Measurements from ENCODE around the gene PCDH20.

Gene PCDH20

GRCh38 chr13:61432029-61432428 is 16.4 kb upstream of the PCDH20 start:
- H3K4me2 ChIP-seq (ENCODE audit: low read length): no peak overlapping the region
- H3K9me2 ChIP-seq (ENCODE audit: low read depth, low read length): no peaks in the 10 kb centered on the region
- no peak overlapping the region for H2AFZ ChIP-seq (ENCODE audit: low read length)
- no peaks in the 10 kb centered on the region for H4K20me1 ChIP-seq (ENCODE audit: insufficient read depth, low read length)
- TF ChIP-seq EZH2 (IDR thresholded peaks at IDR 0.05; ENCODE audit: borderline replicate concordance, low read length): no peak
- TF ChIP-seq, protein P1, sequence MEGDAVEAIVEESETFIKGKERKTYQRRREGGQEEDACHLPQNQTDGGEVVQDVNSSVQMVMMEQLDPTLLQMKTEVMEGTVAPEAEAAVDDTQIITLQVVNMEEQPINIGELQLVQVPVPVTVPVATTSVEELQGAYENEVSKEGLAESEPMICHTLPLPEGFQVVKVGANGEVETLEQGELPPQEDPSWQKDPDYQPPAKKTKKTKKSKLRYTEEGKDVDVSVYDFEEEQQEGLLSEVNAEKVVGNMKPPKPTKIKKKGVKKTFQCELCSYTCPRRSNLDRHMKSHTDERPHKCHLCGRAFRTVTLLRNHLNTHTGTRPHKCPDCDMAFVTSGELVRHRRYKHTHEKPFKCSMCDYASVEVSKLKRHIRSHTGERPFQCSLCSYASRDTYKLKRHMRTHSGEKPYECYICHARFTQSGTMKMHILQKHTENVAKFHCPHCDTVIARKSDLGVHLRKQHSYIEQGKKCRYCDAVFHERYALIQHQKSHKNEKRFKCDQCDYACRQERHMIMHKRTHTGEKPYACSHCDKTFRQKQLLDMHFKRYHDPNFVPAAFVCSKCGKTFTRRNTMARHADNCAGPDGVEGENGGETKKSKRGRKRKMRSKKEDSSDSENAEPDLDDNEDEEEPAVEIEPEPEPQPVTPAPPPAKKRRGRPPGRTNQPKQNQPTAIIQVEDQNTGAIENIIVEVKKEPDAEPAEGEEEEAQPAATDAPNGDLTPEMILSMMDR (IDR thresholded peaks at IDR 0.05; ENCODE audit: low read length): no peak
- no peaks in the 10 kb centered on the region for H3K4me1 ChIP-seq (ENCODE audit: insufficient read depth, low read length, severe bottlenecking)
- H3K9me3 ChIP-seq (ENCODE audit: low read length): no peaks in the 10 kb centered on the region
- H3K27ac ChIP-seq (ENCODE audit: low read depth, low read length, poor library complexity, severe bottlenecking): no peak overlapping the region
- no peaks in the 10 kb centered on the region for H3K36me3 ChIP-seq (ENCODE audit: insufficient read depth, low read length)
- no peaks in the 10 kb centered on the region for H3K79me2 ChIP-seq (ENCODE audit: insufficient read depth, low read length)
- no peak overlapping the region for H3K4me3 ChIP-seq (ENCODE audit: low read depth, low read length, poor library complexity, severe bottlenecking)
- H3K9ac ChIP-seq (ENCODE audit: low read length): no peak overlapping the region
- no peaks in the 10 kb centered on the region for H3K27me3 ChIP-seq (ENCODE audit: insufficient read depth, low read length)
- no peaks in the 10 kb centered on the region for H3F3A ChIP-seq (ENCODE audit: insufficient read depth, low read length)

GRCh38 chr13:61423915-61424314 is 8.3 kb upstream of the PCDH20 start:
- H3K27ac ChIP-seq (ENCODE audit: low read depth, low read length, poor library complexity, severe bottlenecking): no peak overlapping the region
- no peak for TF ChIP-seq EZH2 (IDR thresholded peaks at IDR 0.05; ENCODE audit: borderline replicate concordance, low read length)
- H3K4me2 ChIP-seq (ENCODE audit: low read length): no peak overlapping the region
- H3K79me2 ChIP-seq (ENCODE audit: insufficient read depth, low read length): no peaks in the 10 kb centered on the region
- no peaks in the 10 kb centered on the region for H3K9me2 ChIP-seq (ENCODE audit: low read depth, low read length)
- H3K36me3 ChIP-seq (ENCODE audit: insufficient read depth, low read length): no peaks in the 10 kb centered on the region
- H2AFZ ChIP-seq (ENCODE audit: low read length): no peak overlapping the region
- no peaks in the 10 kb centered on the region for H3F3A ChIP-seq (ENCODE audit: insufficient read depth, low read length)
- no peaks in the 10 kb centered on the region for H3K27me3 ChIP-seq (ENCODE audit: insufficient read depth, low read length)
- H3K9ac ChIP-seq (ENCODE audit: low read length): no peak overlapping the region
- no peaks in the 10 kb centered on the region for H3K9me3 ChIP-seq (ENCODE audit: low read length)
- no peaks in the 10 kb centered on the region for H4K20me1 ChIP-seq (ENCODE audit: insufficient read depth, low read length)
- H3K4me1 ChIP-seq (ENCODE audit: insufficient read depth, low read length, severe bottlenecking): no peaks in the 10 kb centered on the region
- no peak overlapping the region for H3K4me3 ChIP-seq (ENCODE audit: low read depth, low read length, poor library complexity, severe bottlenecking)

- Histone ChIP-seq H3K79me2 (ENCODE audit: insufficient read depth, low read length) (no peaks in the 10 kb centered on the region), H2AFZ (ENCODE audit: low read length) (no peak overlapping the region), H3K9me2 (ENCODE audit: low read depth, low read length) (no peaks in the 10 kb centered on the region), H3K27me3 (ENCODE audit: insufficient read depth, low read length) (no peaks in the 10 kb centered on the region), H4K20me1 (ENCODE audit: insufficient read depth, low read length) (no peaks in the 10 kb centered on the region), H3K9me3 (ENCODE audit: low read length) (no peaks in the 10 kb centered on the region), H3K36me3 (ENCODE audit: insufficient read depth, low read length) (no peaks in the 10 kb centered on the region), H3K27ac (ENCODE audit: low read depth, low read length, poor library complexity, severe bottlenecking) (no peak overlapping the region), H3K4me2 (ENCODE audit: low read length) (no peak overlapping the region), H3K9ac (ENCODE audit: low read length) (no peak overlapping the region), H3K4me1 (ENCODE audit: insufficient read depth, low read length, severe bottlenecking) (no peaks in the 10 kb centered on the region), H3K4me3 (ENCODE audit: low read depth, low read length, poor library complexity, severe bottlenecking) (no peak overlapping the region), H3F3A (ENCODE audit: insufficient read depth, low read length) (no peaks in the 10 kb centered on the region)
- TF ChIP-seq, protein P1 (IDR thresholded peaks at IDR 0.05; ENCODE audit: low read length): no peak
- no peak for TF ChIP-seq EZH2 (IDR thresholded peaks at IDR 0.05; ENCODE audit: borderline replicate concordance, low read length)
Measured at GRCh38 chr13:61417086-61417570, 1.5 kb upstream of the PCDH20 start.

- Histone ChIP-seq H3K36me3 (ENCODE audit: insufficient read depth, low read length) (no peaks in the 10 kb centered on the region), H2AFZ (ENCODE audit: low read length) (no peak overlapping the region), H3K4me1 (ENCODE audit: insufficient read depth, low read length, severe bottlenecking) (no peaks in the 10 kb centered on the region), H3F3A (ENCODE audit: insufficient read depth, low read length) (no peaks in the 10 kb centered on the region), H4K20me1 (ENCODE audit: insufficient read depth, low read length) (no peaks in the 10 kb centered on the region), H3K9ac (ENCODE audit: low read length) (no peak overlapping the region), H3K9me3 (ENCODE audit: low read length) (no peaks in the 10 kb centered on the region), H3K9me2 (ENCODE audit: low read depth, low read length) (no peaks in the 10 kb centered on the region), H3K27me3 (ENCODE audit: insufficient read depth, low read length) (no peaks in the 10 kb centered on the region), H3K79me2 (ENCODE audit: insufficient read depth, low read length) (no peaks in the 10 kb centered on the region), H3K27ac (ENCODE audit: low read depth, low read length, poor library complexity, severe bottlenecking) (no peak overlapping the region), H3K4me2 (ENCODE audit: low read length) (no peak overlapping the region), H3K4me3 (ENCODE audit: low read depth, low read length, poor library complexity, severe bottlenecking) (no peak overlapping the region)
- no peak for TF ChIP-seq EZH2 (IDR thresholded peaks at IDR 0.05; ENCODE audit: borderline replicate concordance, low read length)
- TF ChIP-seq, protein P1 (IDR thresholded peaks at IDR 0.05; ENCODE audit: low read length): no peak
Measured at GRCh38 chr13:61415058-61415721, 459 bp downstream of the PCDH20 start.

All from OCI-LY1 (cell line).